ENCODE data around the gene EVA1A.

EVA1A gene

GRCh38 chr2:75592888-75593287, 32.1 kb upstream of the EVA1A start:
- no peaks in the 10 kb centered on the region for H3K36me3 ChIP-seq
- H3K4me1 ChIP-seq: no peaks in the 10 kb centered on the region
- H3K9me3 ChIP-seq: no peaks in the 10 kb centered on the region
- no peak overlapping the region for H3K9ac ChIP-seq
- H4K20me1 ChIP-seq: no peaks in the 10 kb centered on the region
- TF ChIP-seq Cebpa-rat (IDR thresholded peaks at IDR 0.05): no peak
- H3K4me3 ChIP-seq: no peak overlapping the region
- H3K27me3 ChIP-seq: no peaks in the 10 kb centered on the region
- no peak overlapping the region for H3K27ac ChIP-seq
- no peak overlapping the region for H3K4me2 ChIP-seq

GRCh38 chr2:75592030-75592429, 31.3 kb upstream of the EVA1A start:
- H3K9me3 ChIP-seq: no peaks in the 10 kb centered on the region
- TF ChIP-seq Cebpa-rat (IDR thresholded peaks at IDR 0.05): no peak
- H3K27ac ChIP-seq: no peak overlapping the region
- H3K4me3 ChIP-seq: no peak overlapping the region
- no peaks in the 10 kb centered on the region for H3K27me3 ChIP-seq
- no peak overlapping the region for H3K9ac ChIP-seq
- H3K36me3 ChIP-seq: no peaks in the 10 kb centered on the region
- H3K4me1 ChIP-seq: no peaks in the 10 kb centered on the region
- H4K20me1 ChIP-seq: no peaks in the 10 kb centered on the region
- H3K4me2 ChIP-seq: no peak overlapping the region

GRCh38 chr2:75589391-75590105, 28.8 kb upstream of the EVA1A start:
- no peak overlapping the region for H3K27ac ChIP-seq
- no peak for TF ChIP-seq Cebpa-rat (IDR thresholded peaks at IDR 0.05)
- H3K4me3 ChIP-seq: no peak overlapping the region

GRCh38 chr2:75587954-75588587, 27.3 kb upstream of the EVA1A start:
- no peak overlapping the region for H3K4me2 ChIP-seq

More at GRCh38 chr2:75589391-75590105, 28.8 kb upstream of the EVA1A start:
- H3K4me2 ChIP-seq: no peak overlapping the region
- no peaks in the 10 kb centered on the region for H3K9me3 ChIP-seq
- no peak overlapping the region for H3K9ac ChIP-seq
- no peaks in the 10 kb centered on the region for H3K27me3 ChIP-seq
- H3K4me1 ChIP-seq: no peaks in the 10 kb centered on the region
- H4K20me1 ChIP-seq: no peaks in the 10 kb centered on the region
- no peaks in the 10 kb centered on the region for H3K36me3 ChIP-seq

GRCh38 chr2:75586971-75587370, 26.2 kb upstream of the EVA1A start:
- Histone ChIP-seq H3K27me3 (no peaks in the 10 kb centered on the region), H3K9me3 (no peaks in the 10 kb centered on the region), H4K20me1 (no peaks in the 10 kb centered on the region), H3K4me1 (no peaks in the 10 kb centered on the region), H3K9ac (no peak overlapping the region), H3K4me2 (no peak overlapping the region), H3K36me3 (no peaks in the 10 kb centered on the region), H3K27ac (no peak overlapping the region), H3K4me3 (no peak overlapping the region)
- TF ChIP-seq Cebpa-rat (IDR thresholded peaks at IDR 0.05): no peak

More at GRCh38 chr2:75587954-75588587, 27.3 kb upstream of the EVA1A start:
- TF ChIP-seq Cebpa-rat (IDR thresholded peaks at IDR 0.05): no peak
- Histone ChIP-seq H3K9ac (no peak overlapping the region), H3K4me1 (no peaks in the 10 kb centered on the region), H3K27me3 (no peaks in the 10 kb centered on the region), H4K20me1 (no peaks in the 10 kb centered on the region), H3K36me3 (no peaks in the 10 kb centered on the region), H3K27ac (no peak overlapping the region), H3K9me3 (no peaks in the 10 kb centered on the region), H3K4me3 (no peak overlapping the region)

GRCh38 chr2:75582840-75583239, 22.1 kb upstream of the EVA1A start:
- Histone ChIP-seq H3K27me3 (no peaks in the 10 kb centered on the region), H3K4me2 (no peak overlapping the region), H3K9ac (no peak overlapping the region), H3K4me1 (no peaks in the 10 kb centered on the region), H3K4me3 (no peak overlapping the region), H3K9me3 (no peaks in the 10 kb centered on the region), H3K36me3 (no peaks in the 10 kb centered on the region), H3K27ac (no peak overlapping the region), H4K20me1 (no peaks in the 10 kb centered on the region)
- TF ChIP-seq Cebpa-rat (IDR thresholded peaks at IDR 0.05): no peak

GRCh38 chr2:75580606-75581005, 19.9 kb upstream of the EVA1A start:
- H3K9me3 ChIP-seq: no peaks in the 10 kb centered on the region
- TF ChIP-seq Cebpa-rat (IDR thresholded peaks at IDR 0.05): no peak
- no peak overlapping the region for H3K27ac ChIP-seq
- H3K4me3 ChIP-seq: no peak overlapping the region
- no peak overlapping the region for H3K9ac ChIP-seq
- H3K4me2 ChIP-seq: no peak overlapping the region
- H4K20me1 ChIP-seq: no peaks in the 10 kb centered on the region
- H3K27me3 ChIP-seq: no peaks in the 10 kb centered on the region
- H3K4me1 ChIP-seq: no peaks in the 10 kb centered on the region
- no peaks in the 10 kb centered on the region for H3K36me3 ChIP-seq

- no peaks in the 10 kb centered on the region for H3K9me3 ChIP-seq
- no peak for TF ChIP-seq Cebpa-rat (IDR thresholded peaks at IDR 0.05)
- no peak overlapping the region for H3K4me2 ChIP-seq
- no peak overlapping the region for H3K9ac ChIP-seq
- H3K4me3 ChIP-seq: no peak overlapping the region
- H3K27ac ChIP-seq: no peak overlapping the region
- H3K27me3 ChIP-seq: no peaks in the 10 kb centered on the region
- no peaks in the 10 kb centered on the region for H3K36me3 ChIP-seq
- no peaks in the 10 kb centered on the region for H3K4me1 ChIP-seq
- no peaks in the 10 kb centered on the region for H4K20me1 ChIP-seq
These were observed 19.4 kb upstream of the EVA1A start for GRCh38 chr2:75580156-75580555.

- Histone ChIP-seq H3K9me3 (no peaks in the 10 kb centered on the region), H3K4me3 (no peak overlapping the region), H3K4me2 (no peak overlapping the region), H3K27ac (no peak overlapping the region), H3K9ac (no peak overlapping the region), H3K4me1 (no peaks in the 10 kb centered on the region), H4K20me1 (no peaks in the 10 kb centered on the region), H3K36me3 (no peaks in the 10 kb centered on the region), H3K27me3 (no peaks in the 10 kb centered on the region)
- TF ChIP-seq Cebpa-rat (IDR thresholded peaks at IDR 0.05): no peak
These were observed 18.4 kb upstream of the EVA1A start for GRCh38 chr2:75579186-75579585.

GRCh38 chr2:75577280-75577679, 16.5 kb upstream of the EVA1A start:
- no peak overlapping the region for H3K27ac ChIP-seq
- H3K4me3 ChIP-seq: no peak overlapping the region
- H3K36me3 ChIP-seq: no peaks in the 10 kb centered on the region
- no peaks in the 10 kb centered on the region for H3K4me1 ChIP-seq
- H4K20me1 ChIP-seq: no peaks in the 10 kb centered on the region
- H3K4me2 ChIP-seq: no peak overlapping the region
- H3K27me3 ChIP-seq: no peaks in the 10 kb centered on the region
- no peak for TF ChIP-seq Cebpa-rat (IDR thresholded peaks at IDR 0.05)
- H3K9me3 ChIP-seq: no peaks in the 10 kb centered on the region
- H3K9ac ChIP-seq: no peak overlapping the region

Measured in BLaER1 (cell line).